A673 (cell line): ENCODE data around the gene TMEM266.

ENCODE experiments used
- EZH2 ChIP-seq: fragments of 200-600 bp; sonication (generic); IDR thresholded peaks from 2 replicates; pipeline ENCODE4 v1.6.1; 2017; ENCODE audit warnings: borderline replicate concordance, low read depth, mild to moderate bottlenecking, mixed read lengths, antibody characterized with exemption, low read length; ENCODE audit not compliant: poor library complexity, severe bottlenecking
- TF ChIP-seq, protein P1 (sequence below): fragments of 300-800, 200-600 bp; sonication (generic); conservative IDR thresholded peaks from 2 replicates; pipeline ENCODE4 v1.5.1; 2017; ENCODE audit warnings: low read depth, mild to moderate bottlenecking, antibody characterized with exemption, low read length, moderate library complexity, mixed read lengths

DNA sequence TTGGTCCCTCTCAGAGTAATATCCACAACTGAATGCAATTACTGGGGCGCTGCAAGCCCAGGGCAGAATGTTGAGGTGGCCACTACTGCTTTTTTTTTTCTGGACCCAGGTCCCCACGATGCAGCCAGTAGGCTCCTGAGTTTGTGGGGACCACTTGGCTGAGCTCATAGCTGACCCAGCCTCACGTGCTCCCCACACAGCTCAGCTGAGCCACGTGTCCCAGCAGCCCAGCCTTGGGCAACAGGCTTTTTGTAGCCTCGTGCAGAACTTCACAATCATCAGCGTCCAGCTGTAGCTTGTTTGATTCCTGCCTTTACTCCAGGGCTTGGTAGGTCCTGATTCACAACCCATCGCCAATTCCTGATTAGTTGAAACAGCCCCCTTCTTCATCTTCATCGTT lies 134.1 kb downstream of the TMEM266 start:
- TF ChIP-seq, protein P1, sequence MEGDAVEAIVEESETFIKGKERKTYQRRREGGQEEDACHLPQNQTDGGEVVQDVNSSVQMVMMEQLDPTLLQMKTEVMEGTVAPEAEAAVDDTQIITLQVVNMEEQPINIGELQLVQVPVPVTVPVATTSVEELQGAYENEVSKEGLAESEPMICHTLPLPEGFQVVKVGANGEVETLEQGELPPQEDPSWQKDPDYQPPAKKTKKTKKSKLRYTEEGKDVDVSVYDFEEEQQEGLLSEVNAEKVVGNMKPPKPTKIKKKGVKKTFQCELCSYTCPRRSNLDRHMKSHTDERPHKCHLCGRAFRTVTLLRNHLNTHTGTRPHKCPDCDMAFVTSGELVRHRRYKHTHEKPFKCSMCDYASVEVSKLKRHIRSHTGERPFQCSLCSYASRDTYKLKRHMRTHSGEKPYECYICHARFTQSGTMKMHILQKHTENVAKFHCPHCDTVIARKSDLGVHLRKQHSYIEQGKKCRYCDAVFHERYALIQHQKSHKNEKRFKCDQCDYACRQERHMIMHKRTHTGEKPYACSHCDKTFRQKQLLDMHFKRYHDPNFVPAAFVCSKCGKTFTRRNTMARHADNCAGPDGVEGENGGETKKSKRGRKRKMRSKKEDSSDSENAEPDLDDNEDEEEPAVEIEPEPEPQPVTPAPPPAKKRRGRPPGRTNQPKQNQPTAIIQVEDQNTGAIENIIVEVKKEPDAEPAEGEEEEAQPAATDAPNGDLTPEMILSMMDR: no peak
- no peak for TF ChIP-seq EZH2
